Suprapubic skin (tissue), 4 donors: ENCODE results near the gene FAM131A. TPM values are rescaled to one million over a fixed set of nuclear protein-coding genes. Genes with fewer than 3 reads are reported as not detected.

Experiments
- DNase-seq, 2 donors: peaks; one replicate each; pipeline ENCODE4 v3.0.0-alpha.2; 2019; ENCODE audit warnings: low spot score in 2 of 2
- H3K27ac ChIP-seq: fragments of 200-600 bp; sonication (generic); one replicate; pipeline ENCODE4 v1.5.1; 2019
- H3K27me3 ChIP-seq: fragments of 200-600 bp; sonication (generic); one replicate; pipeline ENCODE4 v1.5.1; 2019
- H3K36me3 ChIP-seq: fragments of 200-600 bp; sonication (generic); one replicate; pipeline ENCODE4 v1.5.1; 2019
- H3K4me1 ChIP-seq: fragments of 200-600 bp; sonication (generic); one replicate; pipeline ENCODE4 v1.5.1; 2019
- H3K4me3 ChIP-seq: fragments of 200-600 bp; sonication (generic); one replicate; pipeline ENCODE4 v1.5.1; 2019; ENCODE audit warnings: mild to moderate bottlenecking
- H3K9me3 ChIP-seq: fragments of 200-600 bp; sonication (generic); one replicate; pipeline ENCODE4 v1.5.1; 2019
- CTCF ChIP-seq, 2 donors: fragments of 200-600 bp in 1 of 2; fragments of 450-650 bp in 1 of 2; sonication (generic) in 1 of 2; IDR thresholded peaks; one replicate each; pipeline ENCODE4 v1.5.1; 2016 to 2019; ENCODE audit warnings: antibody characterized with exemption in 2 of 2, mild to moderate bottlenecking in 1 of 2, moderate library complexity in 1 of 2
- EP300 ChIP-seq: sonication (generic); formaldehyde crosslinking; IDR thresholded peaks from one replicate; pipeline ENCODE4 v1.6.1; 2017; ENCODE audit warnings: antibody characterized with exemption
- POLR2A ChIP-seq, 2 donors: fragments of 450-650 bp; IDR thresholded peaks; one replicate each; pipeline ENCODE4 v1.6.1; 2017; ENCODE audit warnings: antibody characterized with exemption in 2 of 2, mild to moderate bottlenecking in 2 of 2, moderate library complexity in 2 of 2
- POLR2AphosphoS5 ChIP-seq, 3 donors: sonication (generic); formaldehyde crosslinking; IDR thresholded peaks; one replicate each; pipeline ENCODE4 v1.6.1; 2017; ENCODE audit warnings: antibody characterized with exemption in 3 of 3
- WGBS: methylation state at CpG from one replicate; pipeline ENCODE4 v1.1.5; 2018; 5-methylcytosine and 5-hydroxymethylcytosine counted together
- total RNA-seq, 4 donors: library from RNA; depleted of rRNA; stranded (reverse); fragments of >200 nt; gene quantifications; one replicate each; pipeline ENCODE4 v1.1.0, GENCODE V29; 2016

FAM131A gene
- total RNA-seq, 4 donors from 2014 or later, result 54.4 to 77.9 (median 65.3) TPM

GRCh38 chr3:184334470-184335158 is 2.8 kb upstream of the FAM131A start:
- peaks cover 59% of the 10 kb centered on the region for H3K4me1 ChIP-seq
- no peaks in the 10 kb centered on the region for H3K27me3 ChIP-seq
- H3K9me3 ChIP-seq, result no peaks in the 10 kb centered on the region
- H3K27ac ChIP-seq, result peak overlapping the region; percentile 94
- DNase-seq, result no peak
- no peak for TF ChIP-seq CTCF (IDR thresholded peaks at IDR 0.05)
- no peak for TF ChIP-seq EP300
- TF ChIP-seq POLR2A (IDR thresholded peaks at IDR 0.05), result no peak
- TF ChIP-seq POLR2AphosphoS5 (IDR thresholded peaks at IDR 0.05), result no peak
- no peak overlapping the region for H3K4me3 ChIP-seq
- H3K36me3 ChIP-seq, result peaks cover 55% of the 10 kb centered on the region
- WGBS, result 75% methylated on average over 12 of the region's 15 CpGs

- peak overlapping the region; percentile 94 for H3K27ac ChIP-seq
- peaks cover 63% of the 10 kb centered on the region for H3K4me1 ChIP-seq
- H3K9me3 ChIP-seq, result no peaks in the 10 kb centered on the region
- peaks cover 48% of the 10 kb centered on the region for H3K36me3 ChIP-seq
- H3K27me3 ChIP-seq, result no peaks in the 10 kb centered on the region
- WGBS, result 34% methylated on average over 4 of the region's 4 CpGs
- DNase-seq, result no peak
- H3K4me3 ChIP-seq, result peak overlapping the region; percentile 74
- no peak for TF ChIP-seq EP300
- no peak for TF ChIP-seq POLR2A (IDR thresholded peaks at IDR 0.05)
- TF ChIP-seq CTCF (IDR thresholded peaks at IDR 0.05), result no peak
- no peak for TF ChIP-seq POLR2AphosphoS5 (IDR thresholded peaks at IDR 0.05)
Measured at GRCh38 chr3:184335291-184335660, 2.1 kb upstream of the FAM131A start.

GRCh38 chr3:184335661-184336546 is 1.5 kb upstream of the FAM131A start:
- peak; percentile 43 for TF ChIP-seq EP300
- peak in 1 of 3 donors; percentile 66 for TF ChIP-seq POLR2AphosphoS5 (IDR thresholded peaks at IDR 0.05)
- peak in 1 of 2 donors; percentile 51 for TF ChIP-seq POLR2A (IDR thresholded peaks at IDR 0.05)
- no peak for TF ChIP-seq CTCF (IDR thresholded peaks at IDR 0.05)
- Histone ChIP-seq H3K4me3 (peak overlapping the region; percentile 74), H3K36me3 (peaks cover 42% of the 10 kb centered on the region), H3K27ac (peak overlapping the region; percentile 94), H3K27me3 (no peaks in the 10 kb centered on the region), H3K4me1 (peaks cover 67% of the 10 kb centered on the region), H3K9me3 (no peaks in the 10 kb centered on the region)
- 1% methylated on average over 37 of the region's 77 CpGs for WGBS
- DNase-seq, result peak; percentile 91 to 92

- Histone ChIP-seq H3K27ac (peak overlapping the region; percentile 94), H3K27me3 (no peaks in the 10 kb centered on the region), H3K4me1 (peaks cover 72% of the 10 kb centered on the region), H3K4me3 (peak overlapping the region; percentile 74), H3K36me3 (peaks cover 33% of the 10 kb centered on the region), H3K9me3 (no peaks in the 10 kb centered on the region)
- no peak for DNase-seq
- WGBS, result 16% methylated on average over 9 of the region's 17 CpGs
- TF ChIP-seq EP300 (no peak), POLR2A (IDR thresholded peaks at IDR 0.05) (no peak), POLR2AphosphoS5 (IDR thresholded peaks at IDR 0.05) (no peak), CTCF (IDR thresholded peaks at IDR 0.05) (no peak)
Measured at GRCh38 chr3:184336547-184337398, 627 bp upstream of the FAM131A start.
